IMR-90 (cell line): ENCODE results near the gene SYT17. TPM values are rescaled to one million over a fixed set of nuclear protein-coding genes. Genes with fewer than 3 reads are reported as not detected.

Experiments used
- ATAC-seq: fragments of 200-7000 bp; cut with Tn5 transposase; 2 replicates; pipeline ENCODE4 v1.9.1; 2020; ENCODE audit warnings: low read depth, mild to moderate bottlenecking, moderate library complexity
- BruUV-seq: library from RNA; stranded (reverse); fragments of 400-500 nt; replicated peaks from 2 replicates; lab custom pipeline; 2021; lab: Mats Ljungman, UMichigan
- CTCF ChIA-PET: fragments of 300-600 bp; formaldehyde crosslinking; extraction: SDS; loops from one replicate; lab custom pipeline; 2021; ENCODE audit warnings: antibody characterized with exemption; lab: Yijun Ruan, JAX
- POLR2A ChIA-PET: fragments of 300-600 bp; sonication (Branson Sonifier 250); formaldehyde crosslinking; loops from one replicate; lab custom pipeline; 2022; ENCODE audit warnings: antibody characterized with exemption; ENCODE audit not compliant: unreplicated experiment; lab: Charles Lee
- DNase-seq: peaks from one replicate; pipeline ENCODE4 v3.0.0; 2013
- H2AFZ ChIP-seq: replicated peaks from 2 replicates; pipeline ENCODE3; 2013; ENCODE audit warnings: low read length, mild to moderate bottlenecking; ENCODE audit not compliant: poor library complexity
- H2AK5ac ChIP-seq: 2 replicates; pipeline ENCODE4 v1.6.1; 2013; ENCODE audit warnings: low read depth, low read length, inconsistent platforms
- H2AK9ac ChIP-seq: replicated peaks from 2 replicates; pipeline ENCODE3; 2013; ENCODE audit warnings: mild to moderate bottlenecking, low read depth, low read length, moderate library complexity; ENCODE audit not compliant: poor library complexity
- H2BK120ac ChIP-seq: 2 replicates; pipeline ENCODE4 v1.6.1; 2013; ENCODE audit warnings: low read depth, low read length, inconsistent platforms
- H2BK15ac ChIP-seq: 3 replicates; pipeline ENCODE4 v1.6.1; 2013; ENCODE audit warnings: low read depth, low read length, inconsistent platforms
- H2BK20ac ChIP-seq: 2 replicates; pipeline ENCODE4 v1.6.1; 2013; ENCODE audit warnings: low read depth, mild to moderate bottlenecking, inconsistent platforms, low read length, moderate library complexity
- H2BK5ac ChIP-seq: 2 replicates; pipeline ENCODE4 v1.6.1; 2013; ENCODE audit warnings: mild to moderate bottlenecking, low read depth, low read length, inconsistent platforms; ENCODE audit not compliant: poor library complexity, severe bottlenecking
- H3K14ac ChIP-seq: replicated peaks from 2 replicates; pipeline ENCODE4 v1.6.1; 2013; ENCODE audit warnings: low read depth, low read length, inconsistent platforms
- H3K18ac ChIP-seq: 2 replicates; pipeline ENCODE4 v1.6.1; 2013; ENCODE audit warnings: low read depth, low read length, control low read depth
- H3K23ac ChIP-seq: 2 replicates; pipeline ENCODE4 v1.6.1; 2013; ENCODE audit warnings: low read depth, low read length, inconsistent platforms
- H3K27ac ChIP-seq: 2 replicates; pipeline ENCODE4 v1.5.1; 2013; ENCODE audit warnings: mild to moderate bottlenecking, control low read depth, low read length; ENCODE audit not compliant: insufficient read depth
- H3K27me3 ChIP-seq: 2 replicates; pipeline ENCODE4 v1.6.1; 2013; ENCODE audit warnings: low read length; ENCODE audit not compliant: control insufficient read depth, insufficient read depth
- H3K36me3 ChIP-seq: 2 replicates; pipeline ENCODE4 v1.6.1; 2013; ENCODE audit warnings: low read length, mixed read lengths; ENCODE audit not compliant: control insufficient read depth, insufficient read depth
- H3K4ac ChIP-seq: 2 replicates; pipeline ENCODE4 v1.6.1; 2013; ENCODE audit warnings: low read depth, low read length, inconsistent platforms
- H3K4me1 ChIP-seq: 2 replicates; pipeline ENCODE4 v1.6.1; 2013; ENCODE audit warnings: low read length, mixed read lengths; ENCODE audit not compliant: control insufficient read depth, insufficient read depth
- H3K4me2 ChIP-seq: 2 replicates; pipeline ENCODE4 v1.6.1; 2013; ENCODE audit warnings: low read depth, mild to moderate bottlenecking, control low read depth, low read length, moderate library complexity
- H3K4me3 ChIP-seq: 2 replicates; pipeline ENCODE4 v1.5.1; 2013; ENCODE audit warnings: low read depth, mild to moderate bottlenecking, control low read depth, low read length, moderate library complexity; ENCODE audit not compliant: insufficient read depth
- H3K56ac ChIP-seq: 2 replicates; pipeline ENCODE4 v1.6.1; 2013; ENCODE audit warnings: low read length, inconsistent platforms; ENCODE audit not compliant: insufficient read depth; ENCODE audit errors: extremely low read depth
- H3K79me1 ChIP-seq, 2 experiments: 2 replicates each; pipeline ENCODE4 v1.6.1; 2013; ENCODE audit warnings: low read length in 2 of 2, inconsistent platforms in 1 of 2, low read depth in 1 of 2
- H3K9ac ChIP-seq: 2 replicates; pipeline ENCODE4 v1.6.1; 2013; ENCODE audit warnings: low read depth, low read length, control low read depth
- H3K9me1 ChIP-seq: 2 replicates; pipeline ENCODE4 v1.6.1; 2013; ENCODE audit warnings: low read length, inconsistent platforms; ENCODE audit not compliant: insufficient read depth
- H3K9me3 ChIP-seq: 2 replicates; pipeline ENCODE4 v1.6.1; 2013; ENCODE audit warnings: low read length; ENCODE audit not compliant: control insufficient read depth, insufficient read depth
- H4K20me1 ChIP-seq: 2 replicates; pipeline ENCODE4 v1.6.1; 2013; ENCODE audit warnings: low read length, inconsistent platforms; ENCODE audit not compliant: insufficient read depth
- H4K5ac ChIP-seq: 2 replicates; pipeline ENCODE4 v1.6.1; 2013; ENCODE audit warnings: mild to moderate bottlenecking, low read depth, low read length, control low read depth
- H4K8ac ChIP-seq, 2 experiments: 2 replicates each; pipeline ENCODE4 v1.6.1; 2013; ENCODE audit warnings: low read depth in 2 of 2, low read length in 2 of 2, control low read depth in 1 of 2, inconsistent platforms in 1 of 2
- H4K91ac ChIP-seq: 2 replicates; pipeline ENCODE4 v1.6.1; 2013; ENCODE audit warnings: low read depth, low read length, inconsistent platforms; ENCODE audit not compliant: insufficient read depth
- BHLHE40 ChIP-seq: fragments of 150-350 bp; IDR thresholded peaks from 2 replicates; pipeline ENCODE4 v1.6.1; 2016; ENCODE audit warnings: mild to moderate bottlenecking, low read depth, low read length
- CEBPB ChIP-seq: IDR thresholded peaks from 2 replicates; pipeline ENCODE4 v1.6.1; 2012; ENCODE audit warnings: low read depth, low read length, improper control_type of control experiment
- CHD1 ChIP-seq: IDR thresholded peaks from 2 replicates; pipeline ENCODE4 v1.6.1; 2012; ENCODE audit warnings: low read depth, low read length, improper control_type of control experiment
- CTCF ChIP-seq: conservative IDR thresholded peaks from 2 replicates; pipeline ENCODE4 v1.5.1; 2012; ENCODE audit warnings: mild to moderate bottlenecking, low read depth, low read length, improper control_type of control experiment
- ELK1 ChIP-seq: fragments of 150-350 bp; IDR thresholded peaks from 2 replicates; pipeline ENCODE4 v1.6.1; 2016; ENCODE audit warnings: low read depth, mild to moderate bottlenecking, low read length, moderate library complexity, borderline replicate concordance
- MAZ ChIP-seq: IDR thresholded peaks from 2 replicates; pipeline ENCODE4 v1.6.1; 2012; ENCODE audit warnings: low read depth, mild to moderate bottlenecking, low read length, improper control_type of control experiment, moderate library complexity, borderline replicate concordance
- MXI1 ChIP-seq: IDR thresholded peaks from 2 replicates; pipeline ENCODE4 v1.6.1; 2012; ENCODE audit warnings: low read depth, mild to moderate bottlenecking, low read length, moderate library complexity, borderline replicate concordance
- NFE2L2 ChIP-seq: fragments of 150-350 bp; IDR thresholded peaks from 2 replicates; pipeline ENCODE4 v1.6.1; 2016; ENCODE audit warnings: low read depth, mild to moderate bottlenecking, low read length
- POLR2A ChIP-seq: IDR thresholded peaks from 2 replicates; pipeline ENCODE4 v1.6.1; 2012; ENCODE audit warnings: mild to moderate bottlenecking, low read depth, low read length
- SMC3 ChIP-seq: fragments of 150-350 bp; IDR thresholded peaks from 2 replicates; pipeline ENCODE4 v1.6.1; 2016; ENCODE audit warnings: low read depth, mild to moderate bottlenecking, antibody characterized with exemption, low read length, moderate library complexity
- USF2 ChIP-seq: fragments of 150-350 bp; IDR thresholded peaks from 2 replicates; pipeline ENCODE4 v1.6.1; 2017; ENCODE audit warnings: mild to moderate bottlenecking, antibody characterized with exemption, low read length, low read depth
- WGBS, 2 experiments: methylation state at CpG; one replicate each; pipeline versions ENCODE4 v1.1.5 to v1.1.7; 2013; ENCODE audit warnings: missing lambda C conversion rate in 2 of 2; ENCODE audit not compliant: insufficient read length in 1 of 2; ENCODE audit errors: extremely low coverage in 2 of 2; 5-methylcytosine and 5-hydroxymethylcytosine counted together
- dilution Hi-C: fragments of 300-500 bp; cut with HindIII; formaldehyde crosslinking; loops from one replicate; pipeline ENCODE4 v1.14.3; 2018; ENCODE audit warnings: low sequenced_read_pairs; ENCODE audit not compliant: unreplicated experiment
- in situ Hi-C: fragments of 300-500 bp; cut with MboI; formaldehyde crosslinking; loops from 3 replicates; pipeline ENCODE4 v1.14.3; 2019; ENCODE audit warnings: low sequenced_read_pairs, inconsistent platforms, mixed read lengths
- intact Hi-C: fragments of 100-400 bp; cut with micrococcal nuclease; formaldehyde crosslinking; loops from 2 replicates; pipeline ENCODE4 v1.10.0; 2022
- polyA plus RNA-seq, 3 experiments: library from polyadenylated mRNA; depleted of rRNA; stranded (reverse); fragments of >200 nt; gene quantifications; 2 replicates each; pipeline ENCODE4 v1.2.3, GENCODE V29; 2012; ENCODE audit warnings: low replicate concordance in 1 of 3
- total RNA-seq: library from RNA; depleted of rRNA; stranded (reverse); fragments of >200 nt; gene quantifications from 2 replicates; pipeline ENCODE4 v1.2.3, GENCODE V29; 2012

SYT17 gene
- total and polyA plus RNA-seq, 2 of the 4 experiments (the other 2 are of a cell fraction), result not detected

GRCh38 chr16:19174478-19174877, 6.4 kb downstream of the SYT17 start:
- dilution Hi-C loops (no loop called here), in situ Hi-C loops (no loop called here), intact Hi-C loops (no loop called here)
- H3K4me3 ChIP-seq, result no peak overlapping the region
- peaks cover 31% of the 10 kb centered on the region for H3K27me3 ChIP-seq
- no TSS peak for BruUV-seq
- H2BK20ac ChIP-seq, result no peak overlapping the region
- no peak overlapping the region for H3K18ac ChIP-seq
- no peak for DNase-seq
- H4K8ac ChIP-seq, result no peak overlapping the region
- no peaks in the 10 kb centered on the region for H3K9me1 ChIP-seq
- no peak overlapping the region for H2AK5ac ChIP-seq
- no peak for ATAC-seq
- no peak overlapping the region for H2AK9ac ChIP-seq
- no peak overlapping the region for H3K14ac ChIP-seq
- no peak overlapping the region for H3K56ac ChIP-seq
- no peaks in the 10 kb centered on the region for H3K79me1 ChIP-seq
- TF ChIP-seq NFE2L2 (no peak), CEBPB (no peak), POLR2A (no peak), ELK1 (no peak), USF2 (no peak), CTCF (no peak), SMC3 (no peak), CHD1 (no peak), BHLHE40 (no peak), MXI1 (no peak), MAZ (no peak)
- ChIA-PET POLR2A (no interaction called here), CTCF (no interaction called here)
- H3K9ac ChIP-seq, result no peak overlapping the region
- H3K4me1 ChIP-seq, result no peaks in the 10 kb centered on the region
- H4K20me1 ChIP-seq, result no peaks in the 10 kb centered on the region
- H4K91ac ChIP-seq, result no peak overlapping the region
- H3K9me3 ChIP-seq, result no peaks in the 10 kb centered on the region
- H2AFZ ChIP-seq, result no peak overlapping the region
- H2BK120ac ChIP-seq, result no peak overlapping the region
- H3K27ac ChIP-seq, result no peak overlapping the region
- H2BK5ac ChIP-seq, result no peak overlapping the region
- no peaks in the 10 kb centered on the region for H3K36me3 ChIP-seq
- WGBS, 2 experiments, result no CpG with 5 or more reads among the region's 3 CpGs
- H3K23ac ChIP-seq, result no peak overlapping the region
- no peak overlapping the region for H3K4me2 ChIP-seq
- no peak overlapping the region for H3K4ac ChIP-seq
- no peak overlapping the region for H2BK15ac ChIP-seq
- no peak overlapping the region for H4K5ac ChIP-seq
